ENCODE data around the gene GPR21.
A peak's percentile ranks its signal among the peaks of the same experiment; 100 is the strongest.

Gene GPR21

GRCh38 chr9:123067136-123067535, 33.7 kb downstream of the GPR21 start:
- DNase-seq = no peak

GRCh38 chr9:123069010-123069481, 35.6 kb downstream of the GPR21 start:
- peak; percentile 98 for DNase-seq

DNA sequence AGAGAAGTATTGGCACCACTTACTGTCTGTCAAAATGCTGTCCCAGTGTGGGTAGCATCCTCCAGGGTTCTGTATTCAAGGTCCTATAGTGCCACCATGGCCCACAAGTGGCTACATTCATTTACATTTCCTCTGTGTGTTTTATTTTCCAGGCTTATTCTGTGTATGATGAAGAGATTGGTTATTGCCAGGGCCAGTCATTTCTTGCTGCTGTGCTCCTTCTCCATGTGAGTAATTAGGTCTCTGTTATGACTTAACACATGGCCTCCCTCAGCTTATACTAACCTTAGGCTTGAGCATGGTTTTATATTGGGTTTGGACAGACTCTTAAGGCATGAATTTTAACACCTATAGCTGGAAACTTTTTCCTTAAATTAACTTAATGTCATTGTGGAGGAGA, 36.7 kb downstream of the GPR21 start:
- DNase-seq = no peak

DNA sequence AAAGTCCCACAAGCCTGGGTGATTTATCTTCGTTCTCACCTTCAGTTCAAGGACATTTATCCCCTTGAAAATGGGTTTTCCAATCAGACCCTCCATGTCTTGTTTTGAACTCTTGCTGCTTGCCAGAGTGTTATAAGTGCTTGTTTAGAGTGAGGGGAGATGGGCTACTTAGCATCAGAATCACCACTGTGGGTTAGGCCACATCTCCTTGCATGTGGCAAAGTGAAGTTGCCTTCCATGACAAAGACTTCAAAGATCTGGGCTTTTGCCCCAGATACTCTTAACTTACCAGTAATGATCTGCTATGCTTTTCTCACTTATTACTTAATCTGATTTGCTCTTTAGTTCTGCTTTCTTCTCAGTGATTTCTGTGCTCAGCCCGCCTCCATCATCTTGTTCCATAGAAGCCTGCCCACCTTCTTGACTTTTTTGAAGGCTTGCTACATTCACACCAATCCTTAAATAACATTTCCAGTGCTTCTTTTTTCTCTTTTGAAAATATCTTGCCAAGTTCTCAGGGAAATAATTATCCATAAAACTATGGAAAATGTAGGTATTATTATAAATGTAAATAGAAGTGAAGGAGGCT, 39.0 kb downstream of the GPR21 start:
- DNase-seq = no peak

- DNase-seq = no peak
Measured at GRCh38 chr9:123073441-123073840, 40.0 kb downstream of the GPR21 start.

GRCh38 chr9:123073991-123074422, 40.5 kb downstream of the GPR21 start:
- peak; percentile 95 for DNase-seq

- DNase-seq = no peak
Measured at GRCh38 chr9:123074628-123075027, 41.2 kb downstream of the GPR21 start.

DNA sequence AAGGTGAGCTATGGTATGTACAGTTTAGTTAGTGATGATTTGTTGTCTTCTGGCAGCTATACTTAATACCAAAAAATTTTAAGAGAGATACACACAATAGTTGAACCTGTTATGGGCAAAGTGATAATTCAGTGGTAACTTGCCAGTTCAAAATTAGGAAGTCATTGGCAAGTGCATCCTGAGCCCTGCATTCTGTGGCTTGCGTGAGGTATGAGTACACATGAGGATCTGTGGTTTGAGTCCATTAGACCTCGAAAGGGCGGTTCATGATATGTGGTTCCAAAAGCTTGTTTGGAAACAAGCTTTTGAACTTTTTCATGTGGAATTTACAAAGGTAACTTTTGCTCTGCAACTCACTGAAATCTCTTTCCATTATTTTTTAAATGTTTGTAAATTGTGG, 47.0 kb downstream of the GPR21 start:
- DNase-seq = no peak

DNA sequence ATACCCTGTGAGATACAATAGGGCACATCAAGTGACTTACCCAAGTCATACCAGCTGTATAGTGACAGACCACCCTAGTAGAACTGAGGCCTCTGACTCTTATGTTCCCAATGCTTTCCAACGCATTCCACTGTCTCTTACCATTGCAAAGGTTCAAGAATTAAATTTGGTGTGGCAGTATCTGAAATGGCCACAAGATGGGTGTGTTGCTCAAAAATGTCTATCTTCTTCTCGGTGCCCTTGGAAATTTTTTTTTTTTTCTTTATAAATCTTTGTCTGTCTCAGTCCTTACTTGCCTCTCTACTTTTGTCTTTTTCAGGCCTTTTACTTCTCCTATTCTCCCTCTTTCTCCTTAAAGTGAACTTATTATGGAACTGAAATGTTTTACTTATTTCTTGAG, 48.4 kb downstream of the GPR21 start:
- peak; percentile 55 for DNase-seq

- DNase-seq = no peak
Measured at GRCh38 chr9:123083680-123084079, 50.2 kb downstream of the GPR21 start.

GRCh38 chr9:123084256-123084655, 50.8 kb downstream of the GPR21 start:
- DNase-seq = no peak
